AG09309 (cell line): ENCODE measurements around the gene PTPRH.

ENCODE experiments used
- DNase-seq: peaks from one replicate; pipeline ENCODE4 v3.0.0-alpha.2; 2010; ENCODE audit warnings: low read depth
- H3K4me3 ChIP-seq: 2 replicates; pipeline ENCODE4 v1.5.1; 2011; ENCODE audit warnings: mild to moderate bottlenecking, low read depth, low read length, moderate library complexity; ENCODE audit not compliant: control insufficient read depth
- CTCF ChIP-seq: IDR thresholded peaks from 2 replicates; pipeline ENCODE4 v1.5.1; 2011; ENCODE audit warnings: mild to moderate bottlenecking, low read depth, low read length, inconsistent platforms; ENCODE audit not compliant: insufficient read depth, control insufficient read depth; ENCODE audit errors: missing control alignments

PTPRH gene

GRCh38 chr19:55229145-55229788 is 20.0 kb upstream of the PTPRH start:
- no peak for DNase-seq
- no peak for TF ChIP-seq CTCF
- no peak overlapping the region for H3K4me3 ChIP-seq

GRCh38 chr19:55228403-55229031 is 19.2 kb upstream of the PTPRH start, which contains the start of gene TMEM86B:
TSS of gene TMEM86B (minus strand) at chr19:55228763. CDS start at chr19:55228741, 22 bp downstream.
- no peak within 1 kb of the TSS for H3K4me3 ChIP-seq
- DNase-seq = no peak
- no peak for TF ChIP-seq CTCF

GRCh38 chr19:55228015-55228391 is 18.7 kb upstream of the PTPRH start:
- no peak for DNase-seq
- no peak overlapping the region for H3K4me3 ChIP-seq
- TF ChIP-seq CTCF = no peak

GRCh38 chr19:55227241-55228014 is 18.1 kb upstream of the PTPRH start:
- DNase-seq = no peak
- no peak overlapping the region for H3K4me3 ChIP-seq
- no peak for TF ChIP-seq CTCF

GRCh38 chr19:55226788-55227187 is 17.5 kb upstream of the PTPRH start:
- DNase-seq = no peak
- no peak for TF ChIP-seq CTCF
- no peak overlapping the region for H3K4me3 ChIP-seq

- no peak overlapping the region for H3K4me3 ChIP-seq
- DNase-seq = no peak
- no peak for TF ChIP-seq CTCF
These were observed 17.0 kb upstream of the PTPRH start for GRCh38 chr19:55226273-55226672.
